Keratinocyte (primary cell): Measurements from ENCODE around the gene MDN1. TPM values are rescaled to one million over a fixed set of nuclear protein-coding genes. Genes with fewer than 3 reads are reported as not detected.

Experiments
- DNase-seq: peaks from one replicate; pipeline ENCODE4 v3.0.0-alpha.2; 2011; ENCODE audit warnings: low read depth, missing footprints, low spot score
- FAIRE-seq: peaks from 2 replicates; lab custom pipeline; 2011; peaks lifted over from hg19 to GRCh38; lab: Jason Lieb, UNC
- H2AFZ ChIP-seq: 2 replicates; pipeline ENCODE4 v1.6.0; 2012; ENCODE audit warnings: low read length, control low read depth, inconsistent platforms; ENCODE audit not compliant: control insufficient read depth
- H3K27ac ChIP-seq: 2 replicates; pipeline ENCODE4 v1.5.1; 2011; ENCODE audit warnings: low read length; ENCODE audit not compliant: control insufficient read depth, insufficient read depth
- H3K27me3 ChIP-seq: 3 replicates; pipeline ENCODE4 v1.6.0; 2011; ENCODE audit warnings: low read length; ENCODE audit not compliant: control insufficient read depth, insufficient read depth; ENCODE audit errors: extremely low read depth
- H3K36me3 ChIP-seq, 2 experiments: 2 replicates in 1 of 2; 3 replicates in 1 of 2; pipeline ENCODE4 v1.5.1; 2011; ENCODE audit warnings: low read length in 2 of 2, mild to moderate bottlenecking in 1 of 2; ENCODE audit not compliant: control insufficient read depth in 2 of 2, insufficient read depth in 2 of 2; ENCODE audit errors: extremely low read depth in 1 of 2
- H3K4me1 ChIP-seq: 3 replicates; pipeline ENCODE4 v1.5.1; 2011; ENCODE audit warnings: low read length; ENCODE audit not compliant: control insufficient read depth, insufficient read depth; ENCODE audit errors: extremely low read depth
- H3K4me2 ChIP-seq: 3 replicates; pipeline ENCODE4 v1.6.0; 2011; ENCODE audit warnings: low read depth, low read length; ENCODE audit not compliant: control insufficient read depth, insufficient read depth; ENCODE audit errors: extremely low read depth
- H3K4me3 ChIP-seq, 3 experiments: fragments of 200-600 bp in 1 of 3; sonication (generic) in 1 of 3; 2 replicates in 2 of 3; 3 replicates in 1 of 3; pipeline ENCODE4 v1.5.1; 2011 to 2016; ENCODE audit warnings: low read length in 3 of 3, mild to moderate bottlenecking in 3 of 3, control low read depth in 2 of 3, inconsistent platforms in 1 of 3, low read depth in 1 of 3, mixed read lengths in 1 of 3, mixed run types in 1 of 3, moderate library complexity in 1 of 3; ENCODE audit not compliant: control insufficient read depth in 2 of 3, insufficient read depth in 2 of 3; ENCODE audit errors: extremely low read depth in 1 of 3
- H3K79me2 ChIP-seq: 2 replicates; pipeline ENCODE4 v1.6.0; 2012; ENCODE audit warnings: low read length; ENCODE audit not compliant: control insufficient read depth, insufficient read depth
- H3K9ac ChIP-seq: 3 replicates; pipeline ENCODE4 v1.6.0; 2011; ENCODE audit warnings: low read length; ENCODE audit not compliant: control insufficient read depth, insufficient read depth; ENCODE audit errors: extremely low read depth
- H3K9me1 ChIP-seq: 3 replicates; pipeline ENCODE4 v1.6.0; 2011; ENCODE audit warnings: low read length; ENCODE audit not compliant: control insufficient read depth, insufficient read depth; ENCODE audit errors: extremely low read depth
- H3K9me3 ChIP-seq: 2 replicates; pipeline ENCODE4 v1.5.1; 2012; ENCODE audit warnings: low read depth, low read length; ENCODE audit not compliant: control insufficient read depth
- H4K20me1 ChIP-seq: 3 replicates; pipeline ENCODE4 v1.6.0; 2011; ENCODE audit warnings: low read length; ENCODE audit not compliant: control insufficient read depth, insufficient read depth; ENCODE audit errors: extremely low read depth
- EZH2 ChIP-seq: IDR thresholded peaks from one replicate; pipeline ENCODE4 v1.6.1; 2012; ENCODE audit warnings: inconsistent platforms, mild to moderate bottlenecking, low read length, moderate library complexity
- dilution Hi-C: fragments of 300-500 bp; cut with MboI; formaldehyde crosslinking; loops from one replicate; pipeline ENCODE4 v1.7.0; 2020; ENCODE audit warnings: low sequenced_read_pairs; ENCODE audit not compliant: extremely low pct_ligation_motif_present
- polyA plus RNA-seq, 5 experiments: library from polyadenylated mRNA; depleted of rRNA in 3 of 5; stranded (reverse) in 3 of 5; stranded (forward) in 1 of 5; unstranded in 1 of 5; fragments of >200 nt; gene quantifications; 1 replicate in 1 of 5; 2 replicates in 3 of 5; 3 replicates in 1 of 5; pipeline versions ENCODE4 v1.2.1 to v1.2.3, GENCODE V29; 2011 to 2012; ENCODE audit warnings: missing spikeins in 2 of 5, low read depth in 1 of 5, low replicate concordance in 1 of 5
- TF ChIP-seq, protein P1 (sequence below), 3 experiments: IDR thresholded peaks in 1 of 3; conservative IDR thresholded peaks in 1 of 3; optimal IDR thresholded peaks in 1 of 3; 2 replicates in 2 of 3; 3 replicates in 1 of 3; pipeline versions ENCODE3 to v1.5.1; 2011; ENCODE audit warnings: low read length in 3 of 3, mild to moderate bottlenecking in 3 of 3, moderate library complexity in 2 of 3, control low read depth in 1 of 3, inconsistent platforms in 1 of 3; ENCODE audit not compliant: insufficient read depth in 2 of 3; ENCODE audit errors: extremely low read depth in 1 of 3

The MDN1 gene
- polyA plus RNA-seq, 1 donor (not counting 4 experiments of a cell fraction or from before 2014, with no cell fraction given) = 16.0 TPM

DNA sequence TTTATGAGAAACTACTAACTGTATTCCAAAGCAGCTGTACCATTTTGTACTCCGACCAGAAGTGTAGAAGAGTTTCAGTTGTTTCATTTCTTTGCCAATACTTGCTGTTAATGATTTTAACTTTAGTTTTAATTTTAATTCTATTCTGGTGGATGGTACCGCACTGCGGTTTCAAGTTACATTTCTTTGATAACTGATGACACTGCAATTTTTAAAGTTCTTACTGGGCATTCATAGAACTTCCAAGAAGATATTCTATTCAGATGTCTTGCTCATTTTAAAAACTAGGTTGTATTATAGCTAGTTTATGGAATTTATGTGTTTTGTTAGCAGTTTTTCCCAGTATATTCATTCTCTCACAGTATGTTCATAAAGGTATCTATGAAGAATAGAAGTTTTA is 117.2 kb downstream of the MDN1 start:
- Histone ChIP-seq H2AFZ (no peak overlapping the region), H3K9me3 (no peaks in the 10 kb centered on the region), H3K27me3 (no peaks in the 10 kb centered on the region), H3K27ac (no peak overlapping the region), H3K36me3 (peaks cover 9 to 22% of the 10 kb centered on the region in 2 experiments), H3K4me2 (no peak overlapping the region), H3K4me1 (no peaks in the 10 kb centered on the region), H3K9ac (no peak overlapping the region), H3K79me2 (no peaks in the 10 kb centered on the region), H3K9me1 (no peaks in the 10 kb centered on the region), H3K4me3 (no peak overlapping the region), H4K20me1 (no peaks in the 10 kb centered on the region)
- no peak for FAIRE-seq
- DNase-seq = no peak
- TF ChIP-seq, protein P1, sequence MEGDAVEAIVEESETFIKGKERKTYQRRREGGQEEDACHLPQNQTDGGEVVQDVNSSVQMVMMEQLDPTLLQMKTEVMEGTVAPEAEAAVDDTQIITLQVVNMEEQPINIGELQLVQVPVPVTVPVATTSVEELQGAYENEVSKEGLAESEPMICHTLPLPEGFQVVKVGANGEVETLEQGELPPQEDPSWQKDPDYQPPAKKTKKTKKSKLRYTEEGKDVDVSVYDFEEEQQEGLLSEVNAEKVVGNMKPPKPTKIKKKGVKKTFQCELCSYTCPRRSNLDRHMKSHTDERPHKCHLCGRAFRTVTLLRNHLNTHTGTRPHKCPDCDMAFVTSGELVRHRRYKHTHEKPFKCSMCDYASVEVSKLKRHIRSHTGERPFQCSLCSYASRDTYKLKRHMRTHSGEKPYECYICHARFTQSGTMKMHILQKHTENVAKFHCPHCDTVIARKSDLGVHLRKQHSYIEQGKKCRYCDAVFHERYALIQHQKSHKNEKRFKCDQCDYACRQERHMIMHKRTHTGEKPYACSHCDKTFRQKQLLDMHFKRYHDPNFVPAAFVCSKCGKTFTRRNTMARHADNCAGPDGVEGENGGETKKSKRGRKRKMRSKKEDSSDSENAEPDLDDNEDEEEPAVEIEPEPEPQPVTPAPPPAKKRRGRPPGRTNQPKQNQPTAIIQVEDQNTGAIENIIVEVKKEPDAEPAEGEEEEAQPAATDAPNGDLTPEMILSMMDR (optimal IDR thresholded peaks at IDR 0.05 in 1 of 3, IDR thresholded peaks at IDR 0.05 in 1 of 3, conservative IDR thresholded peaks at IDR 0.05 in 1 of 3; ENCODE audit: extremely low read depth in 1 of 3, insufficient read depth in 2 of 3, low read length in 3 of 3) = no peak
- no peak for TF ChIP-seq EZH2
- dilution Hi-C loops = no loop called here

DNA sequence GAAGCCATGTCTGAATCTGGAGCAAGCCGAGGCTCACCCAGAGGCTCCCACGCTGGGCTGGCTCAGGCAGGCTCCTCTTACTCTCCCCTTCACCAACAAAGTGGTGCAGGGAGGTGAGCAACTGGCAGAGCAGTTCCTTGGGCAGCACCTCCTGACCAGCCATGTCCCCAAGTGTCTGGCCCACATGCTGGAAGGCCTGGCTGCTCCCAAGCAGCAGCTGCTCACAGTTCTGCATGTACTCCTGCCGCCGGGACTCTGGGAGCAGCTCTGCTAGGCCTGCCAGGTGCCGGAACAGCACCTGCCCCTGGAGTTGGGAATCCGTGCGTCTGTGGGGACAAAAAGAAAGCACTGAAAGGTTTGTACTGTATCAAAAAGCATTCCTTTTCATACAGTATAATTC is 123.9 kb downstream of the MDN1 start:
- Histone ChIP-seq H3K4me1 (no peaks in the 10 kb centered on the region), H3K9me1 (no peaks in the 10 kb centered on the region), H3K27ac (no peak overlapping the region), H3K9me3 (no peaks in the 10 kb centered on the region), H3K9ac (no peak overlapping the region), H3K4me3 (no peak overlapping the region), H3K4me2 (no peak overlapping the region), H3K27me3 (no peaks in the 10 kb centered on the region), H3K36me3 (peaks cover 30 to 36% of the 10 kb centered on the region in 2 experiments), H3K79me2 (no peaks in the 10 kb centered on the region), H4K20me1 (no peaks in the 10 kb centered on the region), H2AFZ (no peak overlapping the region)
- dilution Hi-C loops = no loop called here
- TF ChIP-seq EZH2 = no peak
- TF ChIP-seq, protein P1 (optimal IDR thresholded peaks at IDR 0.05 in 1 of 3, IDR thresholded peaks at IDR 0.05 in 1 of 3, conservative IDR thresholded peaks at IDR 0.05 in 1 of 3; ENCODE audit: extremely low read depth in 1 of 3, insufficient read depth in 2 of 3, low read length in 3 of 3) = no peak
- FAIRE-seq = no peak
- no peak for DNase-seq
